ENCODE data around the gene RGS9.

Gene RGS9

GRCh38 chr17:65218261-65218660 lies 81.1 kb downstream of the RGS9 start:
- no peaks in the 10 kb centered on the region for H3K36me3 ChIP-seq (replicated peaks)
- no peak for DNase-seq
- in situ Hi-C loops (cut with HindIII; ENCODE audit: low pct_ligation_motif_present, low sequenced_read_pairs) = no loop called here
- H3K27me3 ChIP-seq (replicated peaks) = peaks cover 12% of the 10 kb centered on the region
- no peak overlapping the region for H3K27ac ChIP-seq
- TF ChIP-seq, protein P1, sequence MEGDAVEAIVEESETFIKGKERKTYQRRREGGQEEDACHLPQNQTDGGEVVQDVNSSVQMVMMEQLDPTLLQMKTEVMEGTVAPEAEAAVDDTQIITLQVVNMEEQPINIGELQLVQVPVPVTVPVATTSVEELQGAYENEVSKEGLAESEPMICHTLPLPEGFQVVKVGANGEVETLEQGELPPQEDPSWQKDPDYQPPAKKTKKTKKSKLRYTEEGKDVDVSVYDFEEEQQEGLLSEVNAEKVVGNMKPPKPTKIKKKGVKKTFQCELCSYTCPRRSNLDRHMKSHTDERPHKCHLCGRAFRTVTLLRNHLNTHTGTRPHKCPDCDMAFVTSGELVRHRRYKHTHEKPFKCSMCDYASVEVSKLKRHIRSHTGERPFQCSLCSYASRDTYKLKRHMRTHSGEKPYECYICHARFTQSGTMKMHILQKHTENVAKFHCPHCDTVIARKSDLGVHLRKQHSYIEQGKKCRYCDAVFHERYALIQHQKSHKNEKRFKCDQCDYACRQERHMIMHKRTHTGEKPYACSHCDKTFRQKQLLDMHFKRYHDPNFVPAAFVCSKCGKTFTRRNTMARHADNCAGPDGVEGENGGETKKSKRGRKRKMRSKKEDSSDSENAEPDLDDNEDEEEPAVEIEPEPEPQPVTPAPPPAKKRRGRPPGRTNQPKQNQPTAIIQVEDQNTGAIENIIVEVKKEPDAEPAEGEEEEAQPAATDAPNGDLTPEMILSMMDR (IDR thresholded peaks at IDR 0.05; ENCODE audit: low read depth, low read length, missing control alignments) = no peak
- no peak overlapping the region for H3K4me3 ChIP-seq (ENCODE audit: low read depth, low read length)

DNA sequence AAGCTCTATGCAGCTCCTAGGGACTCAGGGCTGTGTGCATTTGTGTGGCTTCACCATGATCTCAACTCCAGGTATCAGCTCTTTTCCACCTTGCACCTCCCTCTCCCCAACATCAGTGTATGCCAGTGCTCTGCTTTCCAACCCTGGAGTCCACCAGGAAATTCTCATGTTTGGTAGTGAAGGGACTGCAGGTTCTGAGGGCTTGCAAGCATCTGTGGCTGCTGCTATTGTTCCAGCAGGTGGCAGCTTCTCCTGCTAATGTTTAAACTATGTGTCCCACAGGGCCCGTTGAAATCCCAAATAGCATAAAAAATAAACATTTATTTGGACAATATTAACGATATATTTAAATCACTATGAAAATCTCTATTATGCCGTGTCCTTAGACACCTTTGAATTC lies 82.0 kb downstream of the RGS9 start:
- no peak for DNase-seq
- in situ Hi-C loops (cut with HindIII; ENCODE audit: low pct_ligation_motif_present, low sequenced_read_pairs) = no loop called here
- TF ChIP-seq, protein P1 (IDR thresholded peaks at IDR 0.05; ENCODE audit: low read depth, low read length, missing control alignments) = peak; percentile 52
- Histone ChIP-seq H3K27ac (no peak overlapping the region), H3K4me3 (ENCODE audit: low read depth, low read length) (no peak overlapping the region), H3K36me3 (replicated peaks) (no peaks in the 10 kb centered on the region), H3K27me3 (replicated peaks) (peaks cover 12% of the 10 kb centered on the region)

DNA sequence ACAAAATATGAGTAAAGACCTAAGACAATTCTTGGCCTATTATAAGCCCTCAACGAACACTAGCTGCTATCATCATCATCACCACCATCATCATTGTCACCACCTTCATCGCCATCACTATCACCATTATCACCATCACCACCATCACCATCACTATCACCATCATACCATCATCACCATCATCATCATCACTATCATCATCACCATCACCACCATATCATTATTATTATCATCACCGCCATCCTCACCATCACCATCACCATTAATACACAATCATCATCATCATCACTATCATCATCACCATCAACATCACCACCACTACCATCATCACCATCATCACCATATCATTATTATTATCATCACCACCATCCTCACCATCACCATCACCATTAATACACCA lies 82.5 kb downstream of the RGS9 start:
- no peak for DNase-seq
- H3K36me3 ChIP-seq (replicated peaks) = no peaks in the 10 kb centered on the region
- H3K4me3 ChIP-seq (ENCODE audit: low read depth, low read length) = no peak overlapping the region
- in situ Hi-C loops (cut with HindIII; ENCODE audit: low pct_ligation_motif_present, low sequenced_read_pairs) = no loop called here
- H3K27ac ChIP-seq = no peak overlapping the region
- peaks cover 12% of the 10 kb centered on the region for H3K27me3 ChIP-seq (replicated peaks)
- TF ChIP-seq, protein P1 (IDR thresholded peaks at IDR 0.05; ENCODE audit: low read depth, low read length, missing control alignments) = no peak

GRCh38 chr17:65220732-65221131 lies 83.6 kb downstream of the RGS9 start:
- no peak for DNase-seq
- Histone ChIP-seq H3K4me3 (ENCODE audit: low read depth, low read length) (no peak overlapping the region), H3K27ac (no peak overlapping the region), H3K27me3 (replicated peaks) (peaks cover 9% of the 10 kb centered on the region), H3K36me3 (replicated peaks) (no peaks in the 10 kb centered on the region)
- in situ Hi-C loops (cut with HindIII; ENCODE audit: low pct_ligation_motif_present, low sequenced_read_pairs) = no loop called here
- TF ChIP-seq, protein P1 (IDR thresholded peaks at IDR 0.05; ENCODE audit: low read depth, low read length, missing control alignments) = no peak

GRCh38 chr17:65222214-65222738 lies 85.1 kb downstream of the RGS9 start:
- H3K4me3 ChIP-seq (ENCODE audit: low read depth, low read length) = no peak overlapping the region
- H3K36me3 ChIP-seq (replicated peaks) = no peaks in the 10 kb centered on the region
- TF ChIP-seq, protein P1 (IDR thresholded peaks at IDR 0.05; ENCODE audit: low read depth, low read length, missing control alignments) = no peak
- H3K27ac ChIP-seq = no peak overlapping the region
- no peak for DNase-seq
- H3K27me3 ChIP-seq (replicated peaks) = peaks cover 3% of the 10 kb centered on the region
- in situ Hi-C loops (cut with HindIII; ENCODE audit: low pct_ligation_motif_present, low sequenced_read_pairs) = no loop called here

DNA sequence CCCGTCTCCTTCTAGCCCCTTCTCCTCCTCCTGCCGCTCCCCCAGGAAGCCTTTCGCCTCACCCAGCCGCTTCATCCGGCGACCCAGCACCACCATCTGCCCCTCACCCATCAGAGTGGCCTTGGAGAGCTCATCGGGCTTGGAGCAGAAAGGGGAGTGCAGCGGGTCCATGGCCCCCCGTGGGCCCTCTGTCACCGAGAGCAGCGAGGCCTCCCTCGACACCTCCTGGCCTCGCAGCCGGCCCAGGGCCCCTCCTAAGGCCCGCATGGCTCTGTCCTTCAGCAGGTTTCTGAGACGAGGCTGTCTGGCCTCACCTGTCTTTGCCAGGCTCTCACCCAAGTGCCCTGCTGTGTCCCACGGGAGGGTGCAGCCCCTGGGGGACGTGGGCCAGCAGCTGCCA lies 87.9 kb downstream of the RGS9 start:
- DNase-seq = no peak

More for the DNA sequence above, 87.9 kb downstream of the RGS9 start:
- H3K27me3 ChIP-seq (replicated peaks) = no peaks in the 10 kb centered on the region
- in situ Hi-C loops (cut with HindIII; ENCODE audit: low pct_ligation_motif_present, low sequenced_read_pairs) = no loop called here
- H3K36me3 ChIP-seq (replicated peaks) = no peaks in the 10 kb centered on the region
- H3K4me3 ChIP-seq (ENCODE audit: low read depth, low read length) = no peak overlapping the region
- no peak overlapping the region for H3K27ac ChIP-seq
- TF ChIP-seq, protein P1 (IDR thresholded peaks at IDR 0.05; ENCODE audit: low read depth, low read length, missing control alignments) = no peak
